GM19395 (cell line): ENCODE results near the gene CTSZ.
"Not testable (repeated sequence)": the region's sequence is repeated elsewhere in the genome, so short reads cannot be mapped to it uniquely, and the experiment has no call there.

Source experiments
- ATAC-seq: cut with Tn5 transposase; IDR thresholded peaks from one replicate; pipeline ENCODE4 v1.9.1; 2021; ENCODE audit warnings: mild to moderate bottlenecking, moderate library complexity; ENCODE audit not compliant: unreplicated experiment

The CTSZ gene

DNA sequence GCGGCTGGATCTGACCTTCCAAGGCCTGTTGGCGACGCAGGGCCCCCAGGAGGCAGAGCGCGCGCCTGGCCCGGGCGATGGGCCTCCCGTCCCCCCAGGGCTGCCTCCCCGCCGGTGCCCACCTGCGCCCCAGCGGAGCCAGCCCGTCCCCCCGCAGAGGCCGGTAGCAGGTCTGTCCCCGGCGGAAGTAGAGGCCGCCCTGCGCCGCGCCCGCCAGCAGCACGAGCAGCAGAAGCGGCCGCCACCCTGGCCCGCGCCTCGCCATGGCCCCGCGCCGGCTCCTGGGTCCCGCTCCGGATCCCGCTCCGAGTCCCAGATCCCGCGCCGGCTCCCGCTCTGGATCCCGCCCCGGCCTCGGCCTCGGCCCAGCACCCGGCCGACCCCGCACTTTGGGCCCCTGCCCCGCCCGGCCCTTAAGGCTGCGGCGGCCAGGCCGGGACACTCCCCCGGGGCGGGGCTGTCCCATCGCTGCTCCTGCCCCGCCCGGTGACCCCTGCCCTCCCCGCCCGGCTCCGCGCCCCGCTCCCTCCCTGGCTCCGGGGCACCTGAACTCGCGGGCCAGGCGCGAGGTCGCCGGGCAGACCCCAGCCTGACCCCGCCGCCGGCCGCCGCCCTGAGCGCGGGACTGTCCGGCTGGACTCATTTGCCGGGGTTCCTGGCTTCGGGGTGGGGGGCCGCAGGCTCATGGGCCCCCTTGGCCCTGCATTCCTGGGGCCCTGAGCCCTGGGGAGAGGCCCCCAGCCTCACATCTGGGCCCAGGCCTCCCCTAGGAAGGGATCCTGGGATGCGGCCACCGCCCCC, at the start of gene CTSZ:
CTSZ (minus strand) TSS at position 391 of the 801 bp plus-strand sequence; CDS start at position 265, 126 bp downstream.
- peak; percentile 21 for ATAC-seq

DNA sequence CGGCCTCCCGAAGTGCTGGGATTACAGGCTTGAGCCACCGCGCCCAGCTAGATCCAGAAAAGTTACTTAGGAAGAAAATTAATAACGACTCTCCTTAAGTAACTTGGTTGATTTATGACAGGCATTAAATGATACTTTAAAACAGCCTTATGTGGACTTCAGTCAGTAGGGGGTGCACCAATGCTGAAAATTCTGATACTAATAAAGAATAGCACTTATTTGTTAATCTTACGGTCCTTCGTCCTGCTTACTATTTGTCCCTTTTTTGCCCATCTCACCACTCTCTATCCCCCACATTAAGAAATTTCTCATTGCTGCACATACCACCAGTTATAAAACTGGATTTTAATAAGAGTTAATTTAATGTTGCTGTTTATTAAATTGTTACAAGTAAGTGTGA, 48.2 kb upstream of the CTSZ start:
- no peak for ATAC-seq

GRCh38 chr20:59051666-59052185, 44.7 kb upstream of the CTSZ start:
- no peak for ATAC-seq

DNA sequence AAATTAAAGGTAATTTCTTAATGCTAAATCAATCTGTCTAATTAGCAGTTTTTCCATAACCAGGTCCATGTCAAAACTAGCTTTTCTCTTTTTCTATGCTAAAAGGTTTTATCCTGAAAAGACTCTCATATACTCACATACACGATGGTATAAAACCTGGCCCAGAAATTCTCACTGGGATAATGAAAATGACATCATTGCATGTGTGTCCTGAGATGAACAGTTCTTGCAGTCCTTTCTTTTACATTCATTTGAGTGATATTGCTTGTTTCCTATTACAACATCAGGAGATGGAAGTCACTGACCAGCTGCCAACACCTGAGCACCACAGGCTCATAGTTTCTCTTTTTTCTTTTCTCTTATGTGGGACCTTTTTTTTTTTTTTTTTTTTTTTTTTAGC, 43.4 kb upstream of the CTSZ start:
- no peak for ATAC-seq

- no peak for ATAC-seq
These were observed 41.6 kb upstream of the CTSZ start for GRCh38 chr20:59048681-59049030.

DNA sequence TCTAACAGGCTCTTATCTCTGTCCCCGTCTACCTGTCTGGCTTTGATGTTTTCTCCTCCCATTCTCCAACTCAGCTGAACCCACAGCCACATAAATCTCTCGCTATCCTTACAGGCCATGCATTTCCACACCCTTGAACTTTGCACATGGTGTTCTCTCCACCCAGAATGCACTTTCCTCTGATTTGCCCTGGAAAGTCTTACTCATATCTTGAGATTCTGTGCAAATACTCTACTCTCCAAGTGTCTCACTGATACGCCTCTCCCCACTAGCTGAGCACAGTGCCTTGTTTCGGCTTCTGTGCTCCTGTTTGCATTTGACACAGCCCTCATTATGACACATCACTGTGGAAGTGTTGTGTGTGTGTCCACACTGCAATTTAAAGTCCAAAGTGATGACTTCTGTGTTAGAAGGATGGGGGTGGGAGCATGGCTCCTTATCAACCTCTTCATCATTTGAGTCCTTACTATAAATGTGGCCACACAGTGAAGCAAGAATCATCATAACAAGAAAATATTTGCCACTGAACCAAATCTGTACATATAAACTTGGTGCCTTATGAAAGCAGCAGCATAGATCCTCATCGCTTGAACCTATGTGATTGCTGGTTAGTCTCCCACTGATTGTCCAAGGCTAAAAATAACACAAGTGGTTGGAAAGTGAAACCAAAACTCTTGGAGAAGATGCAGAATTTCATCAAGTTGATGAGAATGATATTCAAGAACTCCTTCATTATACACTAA, 41.1 kb upstream of the CTSZ start:
- no peak for ATAC-seq

DNA sequence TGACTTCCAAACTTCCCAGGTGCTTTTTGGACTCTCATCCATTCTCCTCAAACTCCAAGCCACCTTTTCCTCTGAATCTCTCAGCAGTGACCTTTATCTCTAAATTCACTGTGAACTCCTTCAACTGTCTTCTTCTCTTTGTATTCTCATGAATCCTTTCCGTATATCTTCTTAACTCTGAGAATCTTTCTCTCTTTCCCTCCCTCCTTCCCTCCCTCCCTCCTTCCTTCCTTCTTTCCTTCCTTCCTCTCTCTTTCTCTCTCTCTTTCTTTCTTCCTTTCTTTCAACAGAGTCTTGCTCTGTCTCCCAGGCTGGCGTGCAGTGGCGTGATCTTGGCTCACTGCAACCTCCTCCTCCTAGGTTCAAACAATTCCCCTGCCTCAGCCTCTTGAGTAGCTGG, 39.8 kb upstream of the CTSZ start:
- no peak for ATAC-seq

GRCh38 chr20:59044796-59045195, 37.7 kb upstream of the CTSZ start:
- no peak for ATAC-seq

DNA sequence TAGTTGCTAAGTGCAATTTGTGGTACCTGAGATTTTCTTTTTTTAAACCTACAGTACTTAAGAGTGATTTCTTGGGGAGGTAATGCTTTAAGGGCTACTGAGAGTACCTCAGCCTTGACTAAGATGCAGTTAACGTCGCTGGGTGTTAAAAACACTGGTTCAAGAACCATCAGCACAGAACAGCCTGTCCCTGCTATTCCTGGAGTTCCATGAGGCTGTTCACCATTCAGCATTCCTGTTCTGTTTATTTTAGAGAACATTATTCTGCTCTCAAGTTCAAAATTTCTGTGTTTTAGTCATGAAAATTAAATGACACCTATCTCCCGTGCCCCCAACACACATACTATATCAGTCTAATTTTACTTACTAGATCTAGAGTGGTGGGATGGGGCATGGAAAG, 37.2 kb upstream of the CTSZ start:
- no peak for ATAC-seq

DNA sequence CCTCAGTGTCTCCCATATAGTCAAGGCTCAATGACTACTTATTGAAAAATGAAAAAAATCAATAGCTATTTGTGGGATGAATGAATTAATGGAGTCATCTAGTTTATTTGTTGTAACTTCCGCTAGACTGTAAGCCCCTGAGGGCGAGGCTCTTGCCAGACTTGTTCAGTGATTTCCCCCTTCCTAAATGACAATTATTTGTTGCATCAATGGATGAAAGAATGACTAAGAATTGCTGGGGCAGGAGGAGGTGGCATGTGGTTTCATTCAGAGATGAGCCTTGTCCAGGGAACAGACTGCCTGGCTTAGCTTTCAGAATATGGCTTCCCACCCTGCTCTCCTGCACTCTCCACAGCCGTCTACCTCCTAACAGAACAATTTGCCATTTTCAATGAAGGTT, 36.6 kb upstream of the CTSZ start:
- ATAC-seq, result no peak

DNA sequence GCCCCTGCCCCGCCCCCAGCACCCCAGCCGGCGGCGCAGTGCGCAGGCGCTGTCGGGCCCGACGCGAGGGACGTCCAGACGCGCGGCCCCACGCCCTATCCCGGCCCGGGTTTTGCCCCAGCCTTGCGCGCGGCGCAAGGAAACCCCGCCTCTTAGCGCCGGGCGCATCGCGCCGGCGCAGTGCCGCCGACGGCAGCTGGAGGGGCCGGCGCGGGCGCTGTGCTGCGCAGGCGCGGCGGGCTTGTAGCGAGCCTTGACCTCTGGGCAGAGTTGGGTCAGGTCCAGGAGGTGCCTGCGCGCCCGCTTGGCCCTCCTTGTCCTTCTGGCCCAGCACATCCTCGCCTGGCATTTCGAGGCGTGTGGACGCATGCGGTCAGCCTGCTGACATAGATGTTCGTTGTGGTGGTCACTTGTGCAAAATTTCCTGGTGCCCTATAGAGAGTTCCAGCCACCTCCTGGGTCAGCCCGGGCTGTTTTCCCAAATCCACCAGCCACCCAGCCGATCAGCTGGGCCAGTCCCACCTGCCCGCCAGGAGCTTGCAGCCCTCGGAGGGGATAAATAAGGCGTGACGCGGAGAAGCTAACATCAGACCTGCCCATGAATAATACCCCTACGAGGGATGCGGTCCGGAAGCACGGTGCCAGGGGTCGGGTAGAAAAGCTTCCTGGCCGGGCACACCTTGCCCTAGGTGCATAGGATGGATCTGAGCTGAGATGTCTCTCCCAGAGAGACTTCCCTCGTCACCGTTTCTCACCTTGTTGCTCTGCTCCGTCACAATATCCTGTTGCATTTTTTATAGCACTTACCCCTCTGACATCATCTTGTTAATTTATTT, 36.0 kb upstream of the CTSZ start:
- peak; percentile 85 for ATAC-seq

DNA sequence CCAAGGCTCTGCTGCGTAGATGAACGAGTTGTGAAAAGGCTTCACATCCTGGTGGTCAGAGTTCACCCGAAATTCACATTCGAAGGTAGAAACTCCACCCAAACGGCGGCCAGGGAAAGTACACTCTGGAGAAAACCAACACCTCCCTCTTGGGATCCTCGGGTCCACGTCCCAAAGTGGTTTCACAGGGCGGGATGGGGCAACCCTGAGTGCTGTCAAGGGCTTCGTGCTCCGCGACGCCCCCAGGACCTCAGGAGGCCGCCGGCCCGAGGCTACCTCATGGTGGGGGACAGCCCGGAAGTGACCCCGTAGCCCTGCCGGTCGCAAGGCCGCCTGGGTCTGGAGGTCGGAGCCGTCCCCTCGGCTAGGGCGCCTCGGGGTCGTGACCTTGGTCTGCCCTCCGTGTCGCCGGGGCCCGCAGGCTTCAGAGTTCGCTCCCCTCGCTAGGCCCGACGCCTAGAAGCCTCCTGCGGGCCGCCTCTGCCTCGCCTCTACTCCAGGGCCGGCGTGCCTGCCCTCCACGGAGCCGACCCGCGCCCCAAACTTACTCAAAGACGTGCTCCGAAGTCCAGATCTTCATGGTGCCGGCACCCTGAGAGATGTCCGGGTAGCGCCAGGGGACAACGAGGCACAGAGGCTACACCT, 35.2 kb upstream of the CTSZ start, which contains the start of gene PRELID3B:
PRELID3B (minus strand) TSS at position 636 of the 645 bp plus-strand sequence; CDS start at position 580, 56 bp downstream.
- ATAC-seq, result peak; percentile 32

- not testable (repeated sequence) for ATAC-seq
These were observed 34.4 kb upstream of the CTSZ start for GRCh38 chr20:59041487-59041886.

DNA sequence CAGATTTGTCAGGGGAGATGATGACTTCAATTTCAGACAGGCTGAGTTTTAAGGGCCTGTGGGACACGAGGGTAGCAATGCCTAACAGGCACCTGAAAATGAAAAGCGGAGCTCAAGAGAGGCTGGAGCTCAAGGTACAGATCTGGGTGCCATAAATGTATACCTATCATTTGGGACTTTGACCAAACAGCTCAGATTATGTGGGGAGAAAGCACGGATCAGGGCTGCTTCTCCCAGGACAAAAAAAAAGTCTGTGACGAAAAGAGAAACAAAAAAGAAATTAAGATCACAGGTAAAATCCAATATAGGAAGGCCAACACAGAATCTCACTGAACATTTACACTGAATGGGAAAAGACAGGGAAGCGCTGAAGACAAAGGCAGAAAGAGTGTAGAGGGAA, 33.6 kb upstream of the CTSZ start:
- no peak for ATAC-seq

GRCh38 chr20:59039233-59039632, 32.2 kb upstream of the CTSZ start:
- ATAC-seq, result no peak

- ATAC-seq, result no peak
These were observed 30.3 kb upstream of the CTSZ start for GRCh38 chr20:59037386-59037785.

- no peak for ATAC-seq
These were observed 28.3 kb upstream of the CTSZ start for GRCh38 chr20:59035381-59035780.

GRCh38 chr20:59033616-59034165, 26.6 kb upstream of the CTSZ start:
- no peak for ATAC-seq

- ATAC-seq, result no peak
These were observed 26.0 kb upstream of the CTSZ start for GRCh38 chr20:59033093-59033492.

DNA sequence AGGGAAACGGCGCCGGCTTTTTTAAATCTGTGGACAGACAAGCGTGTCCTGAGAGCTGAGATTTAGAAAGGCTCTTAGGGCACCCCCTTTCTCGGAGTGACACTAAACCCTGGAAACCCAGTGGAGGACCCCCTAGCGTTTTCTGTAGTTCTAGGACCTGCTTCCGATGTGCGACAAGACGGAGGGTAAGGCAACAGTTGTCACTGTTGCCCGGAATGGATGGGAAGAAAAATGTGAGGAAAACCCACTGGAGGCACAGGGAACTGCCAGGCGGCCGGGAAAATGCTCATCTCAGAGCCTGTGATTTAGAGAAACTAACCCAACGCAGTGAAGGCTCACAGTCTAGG, 25.6 kb upstream of the CTSZ start:
- ATAC-seq, result peak; percentile 43
